ENCODE results near the gene TRAPPC11. TPM values are rescaled to one million over a fixed set of nuclear protein-coding genes. Genes with fewer than 3 reads are reported as not detected.

Gene TRAPPC11
- total RNA-seq, 4 donors from 2014 or later = 67.8 to 99.4 (median 83.9) TPM

DNA sequence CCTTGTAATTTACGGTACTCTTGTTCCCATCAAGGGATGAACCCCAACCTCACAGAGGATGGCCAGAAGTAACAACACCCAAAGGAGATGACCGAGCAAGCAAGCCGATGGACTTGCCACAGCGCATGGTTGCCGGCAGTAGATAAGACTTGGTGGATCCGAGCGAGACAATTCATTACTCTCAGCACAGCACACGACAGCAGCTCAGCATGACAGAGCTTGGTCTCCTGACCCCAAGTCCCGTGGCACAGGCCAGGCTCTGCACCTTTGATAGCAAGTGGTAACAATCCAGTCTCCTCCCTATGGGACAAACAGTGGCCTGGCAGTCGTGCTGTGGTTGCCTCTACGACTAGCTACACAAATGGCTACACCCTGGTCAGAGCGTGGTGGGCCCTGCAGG lies 26.4 kb upstream of the TRAPPC11 start:
- Histone ChIP-seq H3K27ac (no peak overlapping the region), H3K4me3 (no peak overlapping the region), H3K36me3 (no peaks in the 10 kb centered on the region), H3K9me3 (no peaks in the 10 kb centered on the region), H3K27me3 (no peaks in the 10 kb centered on the region), H3K4me1 (peaks cover 0 to 7% (median 0%) of the 10 kb centered on the region in 4 donors)
- TF ChIP-seq EP300 (IDR thresholded peaks at IDR 0.05) (no peak), POLR2A (IDR thresholded peaks at IDR 0.05) (no peak)
- TF ChIP-seq, protein P1, sequence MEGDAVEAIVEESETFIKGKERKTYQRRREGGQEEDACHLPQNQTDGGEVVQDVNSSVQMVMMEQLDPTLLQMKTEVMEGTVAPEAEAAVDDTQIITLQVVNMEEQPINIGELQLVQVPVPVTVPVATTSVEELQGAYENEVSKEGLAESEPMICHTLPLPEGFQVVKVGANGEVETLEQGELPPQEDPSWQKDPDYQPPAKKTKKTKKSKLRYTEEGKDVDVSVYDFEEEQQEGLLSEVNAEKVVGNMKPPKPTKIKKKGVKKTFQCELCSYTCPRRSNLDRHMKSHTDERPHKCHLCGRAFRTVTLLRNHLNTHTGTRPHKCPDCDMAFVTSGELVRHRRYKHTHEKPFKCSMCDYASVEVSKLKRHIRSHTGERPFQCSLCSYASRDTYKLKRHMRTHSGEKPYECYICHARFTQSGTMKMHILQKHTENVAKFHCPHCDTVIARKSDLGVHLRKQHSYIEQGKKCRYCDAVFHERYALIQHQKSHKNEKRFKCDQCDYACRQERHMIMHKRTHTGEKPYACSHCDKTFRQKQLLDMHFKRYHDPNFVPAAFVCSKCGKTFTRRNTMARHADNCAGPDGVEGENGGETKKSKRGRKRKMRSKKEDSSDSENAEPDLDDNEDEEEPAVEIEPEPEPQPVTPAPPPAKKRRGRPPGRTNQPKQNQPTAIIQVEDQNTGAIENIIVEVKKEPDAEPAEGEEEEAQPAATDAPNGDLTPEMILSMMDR (IDR thresholded peaks at IDR 0.05) = no peak
- DNase-seq (ENCODE audit: low spot score in 2 of 2) = no peak
- WGBS, 2 donors = 82 to 84% methylated on average over 12 of the region's 12 CpGs

DNA sequence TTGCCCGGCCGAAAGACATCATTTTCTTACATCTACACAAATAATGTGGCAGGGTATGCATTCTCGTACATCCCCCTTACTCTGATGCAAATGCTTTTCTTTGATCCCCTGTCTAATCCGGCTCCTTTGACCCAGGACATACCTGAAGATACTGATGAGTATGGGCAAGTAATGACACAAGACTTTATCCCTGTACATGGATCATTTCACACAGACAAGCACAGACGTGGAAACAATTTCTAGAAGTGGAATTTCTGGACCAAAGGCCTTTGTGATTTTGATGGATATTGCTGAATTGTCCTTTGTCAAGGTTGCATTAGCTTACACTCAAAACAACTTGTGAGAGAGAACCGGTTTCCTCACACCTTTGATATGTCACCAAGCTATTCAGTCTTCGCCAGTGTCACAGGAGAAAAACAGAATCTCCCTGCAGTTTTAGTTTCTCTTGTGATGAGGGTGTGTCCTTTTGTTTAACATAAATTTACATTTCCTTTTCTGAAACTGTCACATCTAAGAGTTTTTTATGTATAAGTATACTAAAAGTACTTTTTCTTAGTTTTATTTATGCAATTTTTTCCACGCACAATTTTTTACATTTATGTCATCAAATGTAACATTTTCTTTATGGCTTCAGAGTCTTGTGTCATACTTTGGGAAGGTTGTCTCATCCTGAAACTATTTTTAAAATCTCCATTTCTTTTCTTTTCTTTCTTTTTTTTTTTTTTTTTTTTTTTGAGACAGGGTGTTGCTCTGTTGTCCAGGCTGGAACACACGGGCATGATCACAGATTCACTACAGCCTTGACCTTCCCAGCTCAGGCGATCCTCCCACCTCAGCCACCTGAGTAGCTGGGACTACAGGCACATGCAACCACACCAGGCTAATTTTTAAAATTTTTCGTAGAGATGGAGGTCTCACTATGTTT lies 25.4 kb upstream of the TRAPPC11 start:
- no peaks in the 10 kb centered on the region for H3K9me3 ChIP-seq
- no peak overlapping the region for H3K4me3 ChIP-seq
- WGBS, 2 donors = 76 to 81% methylated on average over 11 of the region's 11 CpGs
- H3K36me3 ChIP-seq = no peaks in the 10 kb centered on the region
- no peak overlapping the region for H3K27ac ChIP-seq
- peaks cover 0 to 9% (median 1%) of the 10 kb centered on the region in 4 donors for H3K4me1 ChIP-seq
- H3K27me3 ChIP-seq = no peaks in the 10 kb centered on the region
- no peak for DNase-seq (ENCODE audit: low spot score in 2 of 2)
- TF ChIP-seq, protein P1 (IDR thresholded peaks at IDR 0.05) = no peak

DNA sequence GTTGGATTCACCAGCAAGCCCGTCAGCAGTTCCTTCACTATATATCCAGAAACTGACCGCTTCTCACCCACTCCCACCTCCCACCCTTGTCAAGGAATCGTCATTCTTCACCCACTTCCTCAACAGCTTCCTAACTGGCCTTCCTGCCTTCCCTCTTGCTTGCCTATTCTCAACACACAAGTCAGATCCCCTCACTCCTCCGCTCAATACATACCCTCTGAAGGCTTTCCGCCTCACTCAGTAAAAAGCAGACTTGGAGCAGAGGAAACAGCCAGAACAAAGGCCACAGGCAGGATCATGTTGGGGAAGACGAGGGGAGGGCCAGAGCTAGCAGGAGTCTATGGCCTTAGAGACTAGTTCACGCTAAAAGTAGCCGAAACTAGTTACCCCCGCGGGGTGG lies 23.8 kb upstream of the TRAPPC11 start:
- TF ChIP-seq EP300 (IDR thresholded peaks at IDR 0.05) (no peak), POLR2A (IDR thresholded peaks at IDR 0.05) (no peak)
- TF ChIP-seq, protein P1 (IDR thresholded peaks at IDR 0.05) = no peak
- Histone ChIP-seq H3K27ac (no peak overlapping the region), H3K4me1 (peaks cover 0 to 13% (median 3%) of the 10 kb centered on the region in 4 donors), H3K9me3 (no peaks in the 10 kb centered on the region), H3K27me3 (no peaks in the 10 kb centered on the region), H3K4me3 (no peak overlapping the region), H3K36me3 (no peaks in the 10 kb centered on the region)
- WGBS, 2 donors = 45 to 46% methylated on average over 10 of the region's 10 CpGs
- no peak for DNase-seq (ENCODE audit: low spot score in 2 of 2)

DNA sequence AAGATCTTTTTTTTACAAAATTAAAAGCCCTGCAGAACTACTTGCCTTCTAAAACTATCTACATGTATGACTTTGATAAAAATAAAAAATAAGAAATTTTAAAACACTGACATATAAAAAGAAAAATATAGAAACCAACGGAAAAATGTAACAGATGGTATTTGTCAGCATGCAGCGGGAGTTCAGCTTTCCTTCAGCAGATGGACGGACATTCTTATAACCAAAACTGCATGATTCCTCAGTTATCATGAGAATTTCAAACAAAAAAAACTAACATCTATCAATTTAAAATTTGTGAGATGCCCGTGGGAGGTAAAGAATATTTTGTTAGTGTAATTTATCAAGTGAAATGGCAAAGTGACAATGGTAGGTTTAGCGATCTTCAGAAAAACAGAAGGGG lies 23.4 kb upstream of the TRAPPC11 start:
- Histone ChIP-seq H3K9me3 (no peaks in the 10 kb centered on the region), H3K36me3 (no peaks in the 10 kb centered on the region), H3K4me3 (no peak overlapping the region), H3K4me1 (peaks cover 0 to 13% (median 3%) of the 10 kb centered on the region in 4 donors), H3K27me3 (no peaks in the 10 kb centered on the region), H3K27ac (no peak overlapping the region)
- DNase-seq (ENCODE audit: low spot score in 2 of 2) = no peak
- WGBS, 2 donors = 82 to 83% methylated on average over 5 of the region's 5 CpGs
- TF ChIP-seq, protein P1 (IDR thresholded peaks at IDR 0.05) = no peak
- TF ChIP-seq POLR2A (IDR thresholded peaks at IDR 0.05) (no peak), EP300 (IDR thresholded peaks at IDR 0.05) (no peak)

DNA sequence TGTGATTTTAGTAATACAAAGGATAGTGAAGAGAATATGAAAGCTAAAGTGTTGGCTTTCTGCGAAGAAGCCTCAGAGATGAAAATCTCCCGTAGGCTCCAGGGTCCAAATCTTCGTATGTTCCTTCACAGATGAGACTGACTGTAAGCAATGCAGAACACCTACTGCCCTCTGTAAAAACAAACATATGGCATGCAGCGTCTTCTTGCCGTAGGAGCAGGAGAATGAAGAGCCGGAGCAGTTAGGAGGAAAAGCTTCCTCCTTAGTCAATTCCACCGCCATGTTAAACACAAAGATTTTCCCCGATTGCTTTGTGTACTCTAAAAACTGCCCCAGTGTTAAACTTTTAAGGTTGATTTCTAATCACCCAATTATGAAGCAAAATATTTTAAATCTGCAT lies 22.6 kb upstream of the TRAPPC11 start:
- Histone ChIP-seq H3K36me3 (peaks cover 0 to 3% (median 0%) of the 10 kb centered on the region in 3 donors), H3K4me3 (peak overlapping the region in 1 of 4 donors; percentile 12), H3K27me3 (no peaks in the 10 kb centered on the region), H3K9me3 (no peaks in the 10 kb centered on the region), H3K4me1 (peaks cover 0 to 13% (median 3%) of the 10 kb centered on the region in 4 donors), H3K27ac (peak overlapping the region in 3 of 4 donors; percentile 30 to 69 (median 32))
- TF ChIP-seq EP300 (IDR thresholded peaks at IDR 0.05) (no peak), POLR2A (IDR thresholded peaks at IDR 0.05) (no peak)
- TF ChIP-seq, protein P1 (IDR thresholded peaks at IDR 0.05) = no peak
- WGBS, 2 donors = 64 to 70% methylated on average over 8 of the region's 8 CpGs
- no peak for DNase-seq (ENCODE audit: low spot score in 2 of 2)
